Gastroesophageal sphincter (tissue), 3 donors: ENCODE data around the gene PABPN1L.

Experiments
- CTCF ChIP-seq, 4 experiments: fragments of 200-600 bp in 2 of 4; fragments of 450-650 bp in 2 of 4; sonication (generic) in 1 of 4; IDR thresholded peaks; one replicate each; pipeline ENCODE4 v1.5.1; 2017 to 2019; ENCODE audit warnings: antibody characterized with exemption in 4 of 4, mild to moderate bottlenecking in 2 of 4, moderate library complexity in 2 of 4
- POLR2A ChIP-seq, 2 donors: fragments of 450-650 bp; IDR thresholded peaks; one replicate each; pipeline ENCODE4 v1.6.1; 2017; ENCODE audit warnings: antibody characterized with exemption in 2 of 2, mild to moderate bottlenecking in 2 of 2, moderate library complexity in 1 of 2

- TF ChIP-seq CTCF (IDR thresholded peaks at IDR 0.05): no peak
- TF ChIP-seq POLR2A (IDR thresholded peaks at IDR 0.05): no peak
Measured at GRCh38 chr16:88863426-88863825, 3.0 kb downstream of the PABPN1L start.
